ENCODE results near the gene EGFL6.

GRCh38 chrX:13676885-13677284 lies 107.5 kb downstream of the EGFL6 start:
- no peak for TF ChIP-seq CTCF (IDR thresholded peaks at IDR 0.05)
- TF ChIP-seq POLR2A (IDR thresholded peaks at IDR 0.05): no peak
